DND-41 (cell line): ENCODE measurements around the gene IQGAP2.

ENCODE experiments used
- ATAC-seq: fragments of 200-7000 bp; cut with Tn5 transposase; 3 replicates; pipeline ENCODE4 v1.9.1; 2021; ENCODE audit warnings: low read depth; ENCODE audit not compliant: insufficient read depth
- DNase-seq: peaks from one replicate; pipeline ENCODE4 v3.0.0-alpha.2; 2020
- H2AFZ ChIP-seq: 2 replicates; pipeline ENCODE4 v1.6.0; 2012; ENCODE audit warnings: low read depth, low read length
- H3K27ac ChIP-seq: 2 replicates; pipeline ENCODE4 v1.5.1; 2012; ENCODE audit warnings: low read length, inconsistent platforms
- H3K27me3 ChIP-seq: fragments of 200-600 bp; sonication (generic); 2 replicates; pipeline ENCODE4 v1.6.0; 2012; ENCODE audit warnings: low read length, mild to moderate bottlenecking, inconsistent platforms; ENCODE audit not compliant: insufficient read depth, poor library complexity
- H3K36me3 ChIP-seq: 2 replicates; pipeline ENCODE4 v1.5.1; 2012; ENCODE audit warnings: low read length, inconsistent platforms; ENCODE audit not compliant: insufficient read depth
- H3K4me1 ChIP-seq: 2 replicates; pipeline ENCODE4 v1.5.1; 2012; ENCODE audit warnings: mild to moderate bottlenecking, low read length; ENCODE audit not compliant: insufficient read depth
- H3K4me2 ChIP-seq: 2 replicates; pipeline ENCODE4 v1.6.0; 2012; ENCODE audit warnings: mild to moderate bottlenecking, moderate library complexity, low read length, inconsistent platforms; ENCODE audit not compliant: insufficient read depth
- H3K4me3 ChIP-seq, 2 experiments: fragments of 200-600 bp in 1 of 2; shearing (Covaris generic) in 1 of 2; 2 replicates each; pipeline ENCODE4 v1.5.1; 2012 to 2016; ENCODE audit warnings: inconsistent platforms in 2 of 2, low read length in 2 of 2, mild to moderate bottlenecking in 2 of 2, low read depth in 1 of 2, moderate library complexity in 1 of 2
- H3K79me2 ChIP-seq: 2 replicates; pipeline ENCODE4 v1.6.0; 2012; ENCODE audit warnings: low read length, inconsistent platforms; ENCODE audit not compliant: insufficient read depth
- H3K9ac ChIP-seq: 2 replicates; pipeline ENCODE4 v1.6.0; 2012; ENCODE audit warnings: low read depth, mild to moderate bottlenecking, inconsistent platforms, low read length, moderate library complexity
- H3K9me3 ChIP-seq: 2 replicates; pipeline ENCODE4 v1.5.1; 2012; ENCODE audit warnings: low read length, moderate library complexity, mild to moderate bottlenecking, inconsistent platforms; ENCODE audit not compliant: insufficient read depth, severe bottlenecking
- H4K20me1 ChIP-seq: 2 replicates; pipeline ENCODE4 v1.6.0; 2012; ENCODE audit warnings: low read length; ENCODE audit not compliant: insufficient read depth
- EZH2 ChIP-seq: IDR thresholded peaks from 3 replicates; pipeline ENCODE4 v1.6.1; 2012; ENCODE audit warnings: borderline replicate concordance, low read depth, mild to moderate bottlenecking, moderate library complexity, low read length, inconsistent platforms; ENCODE audit not compliant: severe bottlenecking
- TF ChIP-seq, protein P1 (sequence below): IDR thresholded peaks from 2 replicates; pipeline ENCODE4 v1.5.1; 2012; ENCODE audit warnings: borderline replicate concordance, low read length, moderate library complexity, mild to moderate bottlenecking; ENCODE audit not compliant: poor library complexity, severe bottlenecking; ENCODE audit errors: extremely low read depth

The IQGAP2 gene

DNA sequence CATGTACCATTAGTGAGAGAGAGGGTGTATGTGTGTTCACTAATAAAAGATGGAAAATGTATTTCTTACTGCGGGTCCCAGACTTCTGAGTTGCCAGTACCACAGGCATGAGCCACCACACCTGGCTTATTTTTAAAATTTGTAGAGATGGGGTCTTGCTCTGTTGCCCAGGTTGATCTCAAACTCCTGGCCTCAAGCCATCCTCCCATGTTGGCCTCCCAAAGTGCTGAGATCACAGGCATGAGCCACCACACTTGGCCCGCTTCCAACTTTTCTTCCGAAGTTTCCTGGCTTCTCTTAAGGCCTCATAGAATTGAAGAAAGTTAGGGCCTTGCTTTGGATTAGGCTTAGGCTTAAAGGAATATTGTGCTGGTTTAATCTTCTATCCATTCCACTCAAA, 260.5 kb downstream of the IQGAP2 start:
- no peak overlapping the region for H2AFZ ChIP-seq
- no peak overlapping the region for H3K9ac ChIP-seq
- H3K4me2 ChIP-seq = no peak overlapping the region
- H3K4me1 ChIP-seq = no peaks in the 10 kb centered on the region
- H4K20me1 ChIP-seq = no peaks in the 10 kb centered on the region
- ATAC-seq (no peak), DNase-seq (no peak)
- no peak for TF ChIP-seq EZH2
- TF ChIP-seq, protein P1, sequence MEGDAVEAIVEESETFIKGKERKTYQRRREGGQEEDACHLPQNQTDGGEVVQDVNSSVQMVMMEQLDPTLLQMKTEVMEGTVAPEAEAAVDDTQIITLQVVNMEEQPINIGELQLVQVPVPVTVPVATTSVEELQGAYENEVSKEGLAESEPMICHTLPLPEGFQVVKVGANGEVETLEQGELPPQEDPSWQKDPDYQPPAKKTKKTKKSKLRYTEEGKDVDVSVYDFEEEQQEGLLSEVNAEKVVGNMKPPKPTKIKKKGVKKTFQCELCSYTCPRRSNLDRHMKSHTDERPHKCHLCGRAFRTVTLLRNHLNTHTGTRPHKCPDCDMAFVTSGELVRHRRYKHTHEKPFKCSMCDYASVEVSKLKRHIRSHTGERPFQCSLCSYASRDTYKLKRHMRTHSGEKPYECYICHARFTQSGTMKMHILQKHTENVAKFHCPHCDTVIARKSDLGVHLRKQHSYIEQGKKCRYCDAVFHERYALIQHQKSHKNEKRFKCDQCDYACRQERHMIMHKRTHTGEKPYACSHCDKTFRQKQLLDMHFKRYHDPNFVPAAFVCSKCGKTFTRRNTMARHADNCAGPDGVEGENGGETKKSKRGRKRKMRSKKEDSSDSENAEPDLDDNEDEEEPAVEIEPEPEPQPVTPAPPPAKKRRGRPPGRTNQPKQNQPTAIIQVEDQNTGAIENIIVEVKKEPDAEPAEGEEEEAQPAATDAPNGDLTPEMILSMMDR = no peak
- H3K27ac ChIP-seq = no peak overlapping the region
- H3K27me3 ChIP-seq = no peaks in the 10 kb centered on the region
- no peak overlapping the region for H3K4me3 ChIP-seq
- no peaks in the 10 kb centered on the region for H3K9me3 ChIP-seq
- no peaks in the 10 kb centered on the region for H3K36me3 ChIP-seq
- H3K79me2 ChIP-seq = no peaks in the 10 kb centered on the region

DNA sequence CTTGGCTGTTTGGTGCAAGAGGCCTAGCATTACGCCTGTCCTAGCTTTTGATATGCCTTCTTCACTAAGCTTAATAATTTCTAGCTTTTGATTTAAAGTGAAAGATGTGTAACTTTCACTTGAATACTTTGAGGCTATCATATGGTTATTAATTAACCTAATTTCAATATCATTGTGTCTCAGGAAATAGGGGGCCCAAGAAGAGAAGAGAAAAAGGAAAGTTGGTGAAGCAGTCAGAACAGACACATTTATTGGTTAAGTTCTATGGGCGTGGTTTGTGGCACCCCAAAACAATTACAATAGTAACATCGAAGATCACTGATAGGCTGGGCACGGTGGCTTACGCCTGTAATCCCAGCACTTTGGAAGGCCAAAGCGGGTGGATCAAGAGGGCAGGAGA, 261.0 kb downstream of the IQGAP2 start:
- no peak overlapping the region for H3K9ac ChIP-seq

DNA sequence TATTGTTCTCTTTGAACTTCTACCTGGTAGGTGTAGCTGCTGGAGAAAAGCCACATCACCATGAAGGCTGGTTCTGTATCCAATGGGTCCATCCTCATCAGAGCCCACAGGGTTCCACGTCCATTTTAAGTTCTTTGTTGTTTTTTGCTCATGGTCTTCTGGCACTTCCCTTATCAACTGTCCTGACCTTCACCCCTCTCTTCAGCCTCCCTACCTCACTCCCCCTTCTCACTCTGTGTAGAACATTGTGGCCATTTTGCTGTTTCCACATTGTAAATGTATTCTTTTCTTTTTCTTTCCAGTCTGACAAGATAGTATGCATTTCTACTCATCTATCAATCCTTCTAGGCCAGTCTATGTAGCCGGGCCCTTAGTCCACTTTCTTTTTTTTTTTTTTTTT, 264.4 kb downstream of the IQGAP2 start:
- Histone ChIP-seq H3K27ac (no peak overlapping the region), H3K9ac (no peak overlapping the region), H3K4me3 (no peak overlapping the region), H3K9me3 (no peaks in the 10 kb centered on the region), H3K4me2 (no peak overlapping the region), H4K20me1 (no peaks in the 10 kb centered on the region), H3K4me1 (no peaks in the 10 kb centered on the region), H3K27me3 (no peaks in the 10 kb centered on the region), H2AFZ (no peak overlapping the region), H3K36me3 (no peaks in the 10 kb centered on the region), H3K79me2 (no peaks in the 10 kb centered on the region)
- DNase-seq (no peak), ATAC-seq (no peak)
- no peak for TF ChIP-seq EZH2

More for the DNA sequence above, 261.0 kb downstream of the IQGAP2 start:
- Histone ChIP-seq H3K36me3 (no peaks in the 10 kb centered on the region), H2AFZ (no peak overlapping the region), H3K79me2 (no peaks in the 10 kb centered on the region), H3K4me1 (no peaks in the 10 kb centered on the region), H3K27ac (no peak overlapping the region), H3K4me3 (no peak overlapping the region), H3K4me2 (no peak overlapping the region), H4K20me1 (no peaks in the 10 kb centered on the region), H3K27me3 (no peaks in the 10 kb centered on the region), H3K9me3 (no peaks in the 10 kb centered on the region)
- ATAC-seq (no peak), DNase-seq (no peak)
- TF ChIP-seq, protein P1 = no peak
- TF ChIP-seq EZH2 = no peak

DNA sequence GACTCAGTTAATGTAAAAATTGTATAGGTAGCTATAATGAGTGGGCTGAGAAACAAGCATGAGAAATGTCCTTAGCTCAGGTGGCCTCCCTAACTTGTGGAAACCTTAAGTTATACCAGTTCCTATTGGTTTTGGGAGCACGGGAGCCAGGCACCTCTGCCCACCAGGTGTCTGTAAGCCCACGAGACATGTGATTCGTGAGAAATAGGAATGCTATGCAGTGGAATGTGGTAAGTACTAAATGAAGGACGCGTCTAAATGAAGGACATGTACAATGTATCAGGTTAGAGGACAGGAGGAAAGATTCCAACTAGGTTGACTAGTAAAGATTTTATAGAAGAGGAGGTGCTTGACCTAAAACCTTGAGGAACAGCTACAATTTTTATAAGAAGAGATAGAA, 266.2 kb downstream of the IQGAP2 start:
- Histone ChIP-seq H3K4me3 (no peak overlapping the region), H4K20me1 (no peaks in the 10 kb centered on the region), H2AFZ (no peak overlapping the region), H3K36me3 (no peaks in the 10 kb centered on the region), H3K9me3 (no peaks in the 10 kb centered on the region), H3K4me1 (no peaks in the 10 kb centered on the region), H3K4me2 (no peak overlapping the region), H3K79me2 (no peaks in the 10 kb centered on the region), H3K27ac (no peak overlapping the region), H3K9ac (no peak overlapping the region), H3K27me3 (no peaks in the 10 kb centered on the region)
- ATAC-seq (no peak), DNase-seq (no peak)
- TF ChIP-seq EZH2 = no peak
- TF ChIP-seq, protein P1 = no peak
